ENCODE data around the gene FAM210A.

- TF ChIP-seq CTCF (conservative IDR thresholded peaks at IDR 0.05; ENCODE audit: low read depth, low read length) (no peak), EZH2phosphoT487 (IDR thresholded peaks at IDR 0.05; ENCODE audit: borderline replicate concordance, low read length) (no peak), EZH2 (IDR thresholded peaks at IDR 0.05; ENCODE audit: low read length, unreplicated experiment) (no peak)
Measured at GRCh38 chr18:13758622-13759021, 32.3 kb upstream of the FAM210A start.
